Calu3 (cell line): ENCODE measurements around the gene SLF1. TPM values are rescaled to one million over a fixed set of nuclear protein-coding genes. Genes with fewer than 3 reads are reported as not detected.

ENCODE experiments used
- BruUV-seq: library from RNA; stranded (reverse); fragments of 400-500 nt; replicated peaks from 2 replicates; lab custom pipeline; 2021; lab: Mats Ljungman, UMichigan
- CTCF ChIA-PET: fragments of 300-600 bp; sonication (Branson Sonifier 250); formaldehyde crosslinking; loops from one replicate; lab custom pipeline; 2022; ENCODE audit warnings: antibody characterized with exemption; lab: Charles Lee
- DNase-seq: peaks from one replicate; pipeline ENCODE4 v3.0.0; 2022
- H3K27ac Mint-ChIP-seq: one replicate; pipeline ENCODE4 v1.8.0; 2022; ENCODE audit warnings: mixed read lengths; ENCODE audit not compliant: unreplicated experiment
- H3K27me3 Mint-ChIP-seq: one replicate; pipeline ENCODE4 v1.8.0; 2022; ENCODE audit warnings: mixed read lengths; ENCODE audit not compliant: unreplicated experiment
- H3K36me3 Mint-ChIP-seq: one replicate; pipeline ENCODE4 v1.8.0; 2022; ENCODE audit warnings: mild to moderate bottlenecking, moderate library complexity, mixed read lengths; ENCODE audit not compliant: insufficient read depth, unreplicated experiment
- H3K4me1 Mint-ChIP-seq: one replicate; pipeline ENCODE4 v1.8.0; 2022; ENCODE audit warnings: mild to moderate bottlenecking, low read depth, mixed read lengths; ENCODE audit not compliant: unreplicated experiment
- H3K4me3 Mint-ChIP-seq: one replicate; pipeline ENCODE4 v1.8.0; 2022; ENCODE audit warnings: mild to moderate bottlenecking, low read depth, moderate library complexity, mixed read lengths; ENCODE audit not compliant: unreplicated experiment
- H3K9me3 Mint-ChIP-seq: one replicate; pipeline ENCODE4 v1.8.0; 2022; ENCODE audit warnings: low read depth, mixed read lengths; ENCODE audit not compliant: unreplicated experiment
- CTCF ChIP-seq: fragments of 200-600 bp; IDR thresholded peaks from one replicate; pipeline ENCODE4 v1.8.0; 2022; ENCODE audit warnings: antibody characterized with exemption; ENCODE audit not compliant: unreplicated experiment
- intact Hi-C: fragments of 100-400 bp; cut with micrococcal nuclease; formaldehyde crosslinking; loops from one replicate; pipeline ENCODE4 v1.10.0; 2022; ENCODE audit not compliant: unreplicated experiment
- total RNA-seq: library from RNA; stranded (reverse); gene quantifications from 2 replicates; pipeline ENCODE4 v1.2.3, GENCODE V29; 2022

Gene SLF1
- total RNA-seq, 1 experiment from 2014 or later: 17.9 TPM

- intact Hi-C loops: no loop called here
- Mint-ChIP-seq H3K9me3 (no peaks in the 10 kb centered on the region), H3K27ac (no peak overlapping the region), H3K36me3 (peaks cover 16% of the 10 kb centered on the region), H3K4me3 (no peak overlapping the region), H3K27me3 (no peaks in the 10 kb centered on the region), H3K4me1 (peaks cover 8% of the 10 kb centered on the region)
- no peak for DNase-seq
- CTCF ChIA-PET: no interaction called here
- no TSS peak for BruUV-seq
- no peak for TF ChIP-seq CTCF
Measured at GRCh38 chr5:94623011-94623410, 4.5 kb downstream of the SLF1 start.

- H3K9me3 Mint-ChIP-seq: no peaks in the 10 kb centered on the region
- DNase-seq: no peak
- no TSS peak for BruUV-seq
- no peak overlapping the region for H3K4me3 Mint-ChIP-seq
- no peak overlapping the region for H3K27ac Mint-ChIP-seq
- TF ChIP-seq CTCF: no peak
- peaks cover 8% of the 10 kb centered on the region for H3K36me3 Mint-ChIP-seq
- CTCF ChIA-PET: no interaction called here
- intact Hi-C loops: no loop called here
- peaks cover 8% of the 10 kb centered on the region for H3K4me1 Mint-ChIP-seq
- no peaks in the 10 kb centered on the region for H3K27me3 Mint-ChIP-seq
Measured at GRCh38 chr5:94623877-94624276, 5.4 kb downstream of the SLF1 start.

GRCh38 chr5:94627191-94627590 is 8.7 kb downstream of the SLF1 start:
- Mint-ChIP-seq H3K4me1 (no peaks in the 10 kb centered on the region), H3K4me3 (no peak overlapping the region), H3K9me3 (no peaks in the 10 kb centered on the region), H3K27me3 (no peaks in the 10 kb centered on the region), H3K36me3 (no peaks in the 10 kb centered on the region), H3K27ac (no peak overlapping the region)
- BruUV-seq: no TSS peak
- TF ChIP-seq CTCF: no peak
- DNase-seq: no peak
- CTCF ChIA-PET: interaction anchor here (0.7 kb wide), 1 partner anchor 40 kb away, joined by 4 read pairs; no protein-coding TSS in a partner anchor
- intact Hi-C loops: no loop called here

- no peak overlapping the region for H3K4me3 Mint-ChIP-seq
- intact Hi-C loops: no loop called here
- no peaks in the 10 kb centered on the region for H3K9me3 Mint-ChIP-seq
- H3K27ac Mint-ChIP-seq: no peak overlapping the region
- TF ChIP-seq CTCF: no peak
- no peaks in the 10 kb centered on the region for H3K4me1 Mint-ChIP-seq
- no peaks in the 10 kb centered on the region for H3K27me3 Mint-ChIP-seq
- H3K36me3 Mint-ChIP-seq: no peaks in the 10 kb centered on the region
- no TSS peak for BruUV-seq
- DNase-seq: no peak
- CTCF ChIA-PET: no interaction called here
Measured at GRCh38 chr5:94632024-94632423, 13.6 kb downstream of the SLF1 start.
